GM21526 (cell line): ENCODE results near the gene BBS12.

ENCODE experiments used
- ATAC-seq: cut with Tn5 transposase; IDR thresholded peaks from one replicate; pipeline ENCODE4 v1.9.1; 2021; ENCODE audit warnings: moderate library complexity; ENCODE audit not compliant: unreplicated experiment, low FRiP score

The BBS12 gene

DNA sequence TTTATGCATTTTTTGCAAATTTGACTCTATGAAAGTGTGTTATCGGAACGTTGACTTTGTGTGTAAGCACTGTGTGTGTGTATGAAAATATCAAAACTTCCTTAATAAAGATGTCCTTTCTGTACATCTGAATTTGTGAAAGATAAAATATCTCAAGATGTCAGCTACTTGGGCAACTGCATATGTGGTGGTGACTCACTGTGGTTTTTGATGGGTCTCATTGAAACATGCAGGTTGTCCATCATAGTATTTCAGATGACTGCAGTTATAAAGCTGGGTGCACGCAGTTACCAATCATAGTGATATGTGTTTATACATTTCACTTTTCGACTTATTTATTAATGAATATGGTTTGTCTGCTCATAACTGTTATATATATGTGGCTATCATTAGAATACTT is 19.7 kb upstream of the BBS12 start:
- ATAC-seq, result no peak

DNA sequence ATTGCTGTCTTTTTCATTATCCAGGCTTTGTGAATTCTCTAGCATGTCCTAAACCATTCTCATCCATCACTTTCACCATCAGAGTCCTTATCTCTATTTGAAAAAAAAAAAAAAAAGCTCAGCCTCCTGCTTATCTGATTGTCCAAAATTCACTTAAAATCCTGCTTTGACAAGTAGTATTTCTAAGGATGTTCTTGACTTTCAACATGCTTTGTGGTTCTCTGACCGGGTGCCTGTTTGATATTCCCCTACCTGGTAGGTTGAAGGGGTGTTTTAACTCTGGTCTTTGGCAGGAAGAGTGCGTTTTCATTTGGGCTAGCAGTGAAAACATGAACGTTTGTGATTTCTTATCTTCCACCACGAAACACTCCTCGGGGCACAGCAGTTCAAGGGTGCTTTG is 17.3 kb upstream of the BBS12 start:
- ATAC-seq, result no peak

DNA sequence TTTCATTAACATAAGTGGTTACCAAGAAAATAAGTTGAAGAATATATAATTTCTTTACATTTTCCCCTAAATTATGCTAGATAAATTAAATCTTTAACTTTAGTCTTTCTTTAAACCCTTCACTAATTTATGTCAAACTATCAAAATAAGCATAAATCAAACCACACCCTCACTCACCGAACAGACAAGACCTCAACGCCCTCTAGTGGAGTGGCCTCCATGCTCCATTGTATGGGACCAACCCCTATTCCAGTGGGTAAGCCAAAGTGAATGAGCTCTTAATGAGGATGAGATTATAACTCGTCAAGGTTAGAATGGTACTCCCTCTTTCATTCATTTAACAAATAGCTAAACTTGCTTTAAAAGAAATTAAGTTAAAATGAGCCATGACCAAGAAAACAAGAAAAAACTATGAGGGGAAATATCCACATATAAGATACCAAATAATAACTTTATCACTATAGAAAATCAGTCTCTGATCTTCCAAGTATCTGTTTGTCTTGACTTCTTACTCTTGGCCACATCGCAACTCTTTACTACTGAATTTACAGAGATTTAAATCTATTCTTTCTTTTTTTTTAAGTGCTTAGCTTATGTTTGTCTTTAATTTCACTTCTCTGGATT is 15.6 kb upstream of the BBS12 start:
- peak; percentile 92 for ATAC-seq

GRCh38 chr4:122718281-122718680 is 14.2 kb upstream of the BBS12 start:
- no peak for ATAC-seq

- ATAC-seq, result no peak
Observed at GRCh38 chr4:122722256-122722655, 10.2 kb upstream of the BBS12 start.

DNA sequence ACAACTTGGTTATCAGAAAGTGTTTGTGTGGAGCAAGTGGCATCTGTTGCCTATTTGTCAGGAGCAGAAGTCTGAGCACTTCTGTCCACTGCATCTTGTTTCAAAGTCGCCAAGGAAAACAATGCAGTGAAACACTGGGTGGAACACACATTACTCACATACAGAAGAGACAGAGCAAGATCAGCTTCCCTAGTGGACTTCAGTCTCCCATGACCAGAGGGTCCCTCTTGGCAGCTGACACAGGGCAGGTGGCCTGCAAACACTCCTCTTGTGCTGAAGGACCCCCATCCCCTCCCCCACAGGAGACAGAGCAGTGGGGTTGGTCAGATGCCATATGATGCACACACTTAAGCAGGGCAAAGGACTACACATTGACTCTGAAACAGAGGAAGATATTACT is 3.6 kb upstream of the BBS12 start:
- no peak for ATAC-seq

DNA sequence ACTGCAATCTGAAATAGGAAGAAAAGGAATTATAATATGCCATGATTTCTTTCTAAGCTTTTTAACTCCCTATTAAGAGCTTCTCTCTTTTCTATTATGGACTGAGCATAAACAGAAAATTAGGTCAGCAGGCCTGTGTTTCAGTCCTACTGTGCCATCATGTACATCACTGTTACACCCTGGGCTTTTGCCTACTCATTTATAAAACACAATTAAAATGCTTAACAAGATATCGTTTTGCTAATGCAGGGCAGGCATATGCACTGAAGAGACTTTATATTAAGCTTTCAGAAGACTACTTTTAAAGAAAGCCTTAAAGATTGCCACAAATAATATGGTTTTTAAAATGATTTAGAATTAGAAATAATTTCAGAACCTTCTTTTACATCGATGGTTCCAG is 828 bp upstream of the BBS12 start:
- ATAC-seq, result no peak

GRCh38 chr4:122733787-122734120 is 1.2 kb downstream of the BBS12 start:
- no peak for ATAC-seq

DNA sequence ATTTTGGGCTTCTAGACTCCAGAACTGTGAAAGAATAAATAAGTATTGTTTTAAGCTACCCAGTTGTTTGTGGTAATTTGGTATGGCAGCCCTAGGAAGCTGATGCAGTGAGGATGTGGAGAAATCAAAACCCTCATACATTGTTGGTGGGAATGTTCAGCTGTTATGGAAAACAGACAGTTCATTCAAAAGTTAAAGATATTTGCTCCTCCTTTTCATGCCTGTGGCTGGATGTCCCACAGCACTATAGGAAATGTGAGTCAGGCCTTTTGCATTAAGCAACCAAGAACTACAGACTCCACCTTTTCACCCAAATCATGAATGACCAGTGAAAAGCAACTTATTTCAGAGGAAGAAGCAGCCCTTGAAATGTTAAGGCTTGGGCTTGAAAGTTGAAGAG is 6.7 kb downstream of the BBS12 start:
- no peak for ATAC-seq

GRCh38 chr4:122742933-122743829 is 10.7 kb downstream of the BBS12 start:
- no peak for ATAC-seq

DNA sequence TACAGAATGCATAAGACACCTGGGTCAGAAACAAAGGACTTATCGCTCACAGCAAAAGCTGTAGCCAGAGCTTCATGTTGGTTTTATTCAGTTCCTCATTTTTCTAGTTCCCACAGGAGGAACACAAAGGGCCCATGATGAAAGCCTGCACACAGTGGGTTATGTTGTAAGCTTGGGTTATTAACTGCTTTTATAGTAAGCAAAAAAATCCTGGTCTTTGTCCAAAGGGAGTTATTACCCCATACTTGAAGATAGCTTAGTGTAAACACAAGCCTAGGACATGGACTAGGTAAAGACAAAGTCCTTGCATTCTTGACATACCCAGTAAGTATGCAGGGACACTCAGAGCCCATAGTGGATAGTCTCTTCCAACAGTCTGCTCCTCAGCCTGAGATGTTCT is 11.7 kb downstream of the BBS12 start:
- ATAC-seq, result no peak

DNA sequence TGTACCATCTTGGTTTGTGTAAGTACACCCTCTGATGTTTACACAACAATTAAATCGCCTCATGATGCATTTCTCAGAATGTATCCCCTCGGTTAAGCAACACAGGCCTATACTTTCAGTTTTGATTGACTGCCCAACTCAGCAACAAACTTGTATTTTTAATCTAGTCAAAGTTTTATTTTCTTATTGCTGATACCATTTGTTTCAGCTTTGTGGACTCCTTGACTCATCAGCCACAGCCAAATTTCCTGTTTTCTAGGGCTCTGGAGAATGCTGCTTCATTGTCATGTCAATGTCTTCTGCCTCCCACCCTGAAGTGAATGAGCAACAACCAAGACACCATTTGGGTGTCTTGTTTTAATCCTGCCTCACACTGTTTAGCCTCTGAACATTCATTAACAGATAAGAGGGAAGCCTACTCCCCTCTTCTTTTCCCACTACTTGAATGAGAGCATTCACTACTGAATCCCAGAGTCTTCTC is 14.0 kb downstream of the BBS12 start:
- no peak for ATAC-seq

- no peak for ATAC-seq
Observed at GRCh38 chr4:122747068-122747467, 14.6 kb downstream of the BBS12 start.

DNA sequence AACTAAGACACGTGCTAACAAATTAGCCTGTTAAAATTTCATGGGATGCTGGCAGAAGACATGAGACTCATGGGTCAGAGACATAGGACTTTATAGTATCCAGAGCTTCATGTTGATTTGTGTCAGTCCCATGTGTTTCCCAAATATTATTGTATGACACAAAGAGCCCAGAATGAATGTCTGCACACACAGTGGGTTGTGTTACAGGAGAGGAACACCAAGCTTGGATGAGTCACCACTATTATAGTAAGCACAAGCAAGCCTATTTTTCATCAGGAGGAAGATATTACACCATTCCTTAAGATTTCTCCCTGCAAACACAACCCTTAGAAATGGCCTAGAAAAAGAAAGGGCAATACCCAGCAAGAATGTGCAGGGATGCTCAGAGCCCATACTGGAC is 15.4 kb downstream of the BBS12 start:
- ATAC-seq, result no peak

DNA sequence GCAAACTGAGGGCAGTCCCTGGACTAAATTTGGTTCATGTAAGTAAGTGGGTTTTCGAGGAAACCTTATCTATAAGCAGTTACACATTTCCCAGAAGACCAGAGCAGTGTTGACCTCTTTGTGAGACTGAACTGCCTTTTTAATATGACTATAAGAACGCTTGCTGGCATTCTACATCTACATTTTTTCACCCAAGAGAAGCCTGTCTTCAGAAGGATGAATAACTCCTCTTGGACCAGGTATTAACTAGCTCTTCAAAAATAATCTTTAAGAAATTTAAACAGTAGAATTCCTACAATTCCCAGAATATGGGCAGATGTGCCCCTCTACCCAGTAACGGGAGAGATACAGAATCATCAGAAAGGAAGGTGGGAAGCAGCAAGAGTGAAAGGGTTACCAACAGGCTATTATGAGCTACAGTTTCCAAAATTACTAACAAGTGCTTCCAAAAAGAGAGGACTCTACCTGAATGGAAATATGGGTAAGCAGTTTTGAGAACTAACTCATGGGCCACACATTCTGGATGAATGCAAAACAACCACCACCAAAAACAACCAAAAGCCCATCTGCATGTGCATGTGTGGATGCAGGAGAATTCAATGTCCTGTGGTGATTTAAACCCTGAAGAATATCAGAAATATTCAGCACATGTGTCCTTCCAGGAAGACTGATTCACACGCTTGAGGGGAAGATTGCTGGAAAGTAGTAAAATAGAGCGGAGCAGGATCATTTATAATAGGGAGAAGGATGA is 17.4 kb downstream of the BBS12 start:
- no peak for ATAC-seq

DNA sequence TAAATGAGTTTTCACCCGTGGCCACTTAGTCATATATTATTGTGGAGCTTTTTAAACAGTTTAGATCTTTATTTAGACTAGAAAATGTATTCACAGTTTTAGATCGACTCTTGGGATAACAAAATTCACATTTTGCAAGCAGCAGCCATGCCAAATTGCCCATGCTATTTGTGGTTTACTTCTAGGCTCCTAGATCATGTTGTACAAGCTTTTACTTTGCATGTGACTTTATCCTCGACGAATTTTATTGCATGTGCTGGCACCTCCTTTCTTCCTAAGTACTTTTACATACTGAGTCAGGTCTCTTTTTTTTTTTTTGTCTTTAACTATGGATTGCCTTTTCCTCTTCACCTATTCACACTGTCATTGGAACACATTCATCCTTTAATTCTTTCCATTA is 23.2 kb downstream of the BBS12 start:
- no peak for ATAC-seq

GRCh38 chr4:122758033-122758432 is 25.5 kb downstream of the BBS12 start:
- no peak for ATAC-seq

DNA sequence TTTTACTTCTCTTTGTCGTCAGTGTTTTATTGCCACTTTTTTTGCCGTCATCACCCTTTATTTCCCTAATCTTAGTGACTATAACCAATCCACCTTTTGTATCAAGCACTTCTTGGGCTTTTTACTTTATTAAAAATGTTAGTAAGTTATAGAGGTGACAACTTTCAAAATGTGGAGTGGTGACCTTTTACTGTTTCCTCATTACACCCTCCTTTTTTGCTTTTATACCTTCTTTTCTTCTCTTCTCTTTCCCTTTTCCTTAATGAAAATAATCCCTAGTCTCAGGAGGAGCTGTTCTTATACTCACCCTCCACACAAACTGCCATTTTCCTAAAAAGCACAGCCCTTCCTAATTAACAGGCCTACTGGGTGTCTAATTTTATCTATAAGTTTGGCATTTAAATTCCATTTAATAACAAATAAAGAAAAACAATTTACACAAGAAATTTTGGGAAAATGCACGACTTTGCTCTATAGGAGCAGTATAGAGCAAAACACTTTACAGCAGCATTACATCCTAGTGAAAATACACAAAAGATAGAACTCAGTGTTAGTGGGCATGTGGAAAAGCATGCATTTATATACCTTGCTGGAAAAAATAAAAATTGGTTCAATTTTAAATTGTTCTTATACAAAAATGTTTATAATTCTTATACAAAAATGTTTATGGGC is 27.3 kb downstream of the BBS12 start:
- no peak for ATAC-seq

DNA sequence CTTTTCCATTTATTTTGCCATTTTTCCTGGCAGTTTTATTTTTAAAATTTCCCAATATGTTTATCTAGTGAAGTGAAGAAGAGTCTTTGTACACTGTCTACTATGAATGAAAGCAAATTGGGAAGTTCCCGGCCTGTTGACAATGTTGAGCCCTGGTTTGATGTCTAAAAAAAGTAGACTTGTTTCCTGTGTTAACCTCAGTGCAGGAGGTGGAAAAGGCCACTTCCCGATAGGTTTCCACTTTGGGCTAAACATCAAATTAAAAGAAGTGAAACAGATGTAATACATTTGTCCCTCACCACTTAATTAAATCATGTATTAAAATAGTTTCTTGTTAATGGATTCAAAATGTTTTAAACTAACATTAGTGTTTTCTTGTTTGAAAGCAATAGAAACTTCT is 30.0 kb downstream of the BBS12 start:
- no peak for ATAC-seq

GRCh38 chr4:122762966-122763716 is 30.6 kb downstream of the BBS12 start:
- no peak for ATAC-seq
